ENCODE data around the gene XRCC5. TPM values are rescaled to one million over a fixed set of nuclear protein-coding genes. Genes with fewer than 3 reads are reported as not detected.

XRCC5 gene
- total RNA-seq (313 and 319 TPM in 2 replicates), polyA plus RNA-seq (177 and 267 TPM in 2 replicates), polyA minus RNA-seq (729 and 798 TPM in 2 replicates), Bru-seq, nascent RNA (percentile 98 among the genes with signal in this experiment), BruChase-seq, experiment 1, labeled RNA remaining after a 6-hour chase (percentile 96 among the genes with signal in this experiment), BruChase-seq, experiment 2, labeled RNA remaining after a 2-hour chase (percentile 92 among the genes with signal in this experiment)
- 201 and 238 TPM in 2 replicates for polyA plus RNA-seq (2011; cell fraction: cytosol; rRNA removed)
- 228 and 252 TPM in 2 replicates for polyA plus RNA-seq (2011; cell fraction: nucleus; rRNA removed)
- polyA plus RNA-seq (2012) = 235 and 329 TPM in 2 replicates
- polyA minus RNA-seq (2011; cell fraction: cytosol; rRNA and poly(A)+ RNA removed) = 124 TPM
- 257 and 399 TPM in 2 replicates for polyA minus RNA-seq (2011; cell fraction: nucleus; rRNA and poly(A)+ RNA removed)
- long read RNA-seq, transcript XRCC5-201 (21 exons, 3,428 nt) = major isoform, 864 of 974 reads
- long read RNA-seq, partial matches to known transcripts = 76 of 974 reads
- long read RNA-seq, other reads (novel, unspliced or antisense) = 31 of 974 reads

- no TSS peak for BruUV-seq (replicated peaks)
- Histone ChIP-seq H4K20me1 (replicated peaks; ENCODE audit: control insufficient read depth, extremely low read depth, insufficient read depth, low read length) (no peaks in the 10 kb centered on the region), H3K36me3 (ENCODE audit: control insufficient read depth in 2 of 2, extremely low read depth in 1 of 2, insufficient read depth in 2 of 2, low read length in 2 of 2) (peaks cover 10 to 21% of the 10 kb centered on the region in 2 experiments), H3K9me1 (replicated peaks; ENCODE audit: control insufficient read depth, extremely low read depth, insufficient read depth, low read length) (no peaks in the 10 kb centered on the region), H2AFZ (ENCODE audit: low read depth, low read length) (peak within 1 kb of the TSS; percentile 78), H3K27me3 (ENCODE audit: control insufficient read depth in 2 of 2, insufficient read depth in 2 of 2, low read length in 2 of 2) (peaks cover 4 to 5% of the 10 kb centered on the region in 2 experiments), H3K4me1 (ENCODE audit: control insufficient read depth, extremely low read depth, insufficient read depth, low read length) (peaks cover 19% of the 10 kb centered on the region), H3K27ac (ENCODE audit: insufficient read depth, low read depth, low read length) (peak within 1 kb of the TSS; percentile 96), H3K4me2 (ENCODE audit: insufficient read depth, low read length) (peak within 1 kb of the TSS; percentile 98), H3K79me2 (ENCODE audit: control insufficient read depth, insufficient read depth, low read length) (peaks cover 39% of the 10 kb centered on the region), H3K9ac (replicated peaks; ENCODE audit: extremely low read depth, insufficient read depth, low read length) (peak within 1 kb of the TSS; percentile 100), H3K4me3 (replicated peaks in 1 of 3; ENCODE audit: insufficient read depth in 1 of 3, low read depth in 1 of 3, low read length in 3 of 3) (peak within 1 kb of the TSS; percentile 85 to 100 (median 99)), H3K9me3 (replicated peaks; ENCODE audit: control insufficient read depth, insufficient read depth, low read length) (no peaks in the 10 kb centered on the region)
- POLR2A ChIA-PET = no interaction called here
- FAIRE-seq (peak; percentile 92), DNase-seq (ENCODE audit: low read depth, low spot score) (peak; percentile 99)
- TF ChIP-seq GATA2 (IDR thresholded peaks at IDR 0.05; ENCODE audit: insufficient read depth, insufficient read length, low read depth, low read length) (no peak), JUN (IDR thresholded peaks at IDR 0.05; ENCODE audit: borderline replicate concordance, insufficient read depth, insufficient read length, low read depth) (no peak), POLR2A (IDR thresholded peaks at IDR 0.05; ENCODE audit: low read depth, low read length) (peak; percentile 77), MAX (IDR thresholded peaks at IDR 0.05; ENCODE audit: insufficient read depth, insufficient read length) (peak; percentile 81), POLR2AphosphoS5 (IDR thresholded peaks at IDR 0.05; ENCODE audit: insufficient read depth, low read depth, low read length) (peak; percentile 93)
- dilution Hi-C loops (cut with MboI; ENCODE audit: extremely low pct_ligation_motif_present, low sequenced_read_pairs) (no loop called here), intact Hi-C loops (cut with micrococcal nuclease) (loop anchor here (1.0 kb wide), 1 partner anchor 75 kb away; no protein-coding TSS in a partner anchor)
- CTCF ChIA-PET = interaction anchor here (0.6 to 2.4 kb wide), 3 partner anchors 75 to 558 kb away, joined by 3 to 8 read pairs (median 3); no protein-coding TSS in a partner anchor
These were observed at the start of gene XRCC5 for GRCh38 chr2:216108967-216109921. Gene XRCC5 (plus strand): TSS chr2:216109348. CDS start chr2:216109437, 89 bp downstream.

All from endothelial cell of umbilical vein (primary cell).